Ovary (tissue), 3 donors: Measurements from ENCODE around the gene KLRC3.

Experiments used
- CTCF ChIP-seq, 3 donors: fragments of 450-650 bp in 2 of 3; fragments of 200-600 bp in 1 of 3; IDR thresholded peaks; one replicate each; pipeline versions ENCODE4 v1.5.1 to v1.8.0; 2016 to 2022; ENCODE audit warnings: antibody characterized with exemption in 3 of 3, mild to moderate bottlenecking in 1 of 3
- POLR2A ChIP-seq: fragments of 450-650 bp; IDR thresholded peaks from one replicate; pipeline ENCODE4 v1.6.1; 2017; ENCODE audit warnings: antibody characterized with exemption, mild to moderate bottlenecking, moderate library complexity
- donor health status: DM: no; HTN: no; CAD: no.

DNA sequence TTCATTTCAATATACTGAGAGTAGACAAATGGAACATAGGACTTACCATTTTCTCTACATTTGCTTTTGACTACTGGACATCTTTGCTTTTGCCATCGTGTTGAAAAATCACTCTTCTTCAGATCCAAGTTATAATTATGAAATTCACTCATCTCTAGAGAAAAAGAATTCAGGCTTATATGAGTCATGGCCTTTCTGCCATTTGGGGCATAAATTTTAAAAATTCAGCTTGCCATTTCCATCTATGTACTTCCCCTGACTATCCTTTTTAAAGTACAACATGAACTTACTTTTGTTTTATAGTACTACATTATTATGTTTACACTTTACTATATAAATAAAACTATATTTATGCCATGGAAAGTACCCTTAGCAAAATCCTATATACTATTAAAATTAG is 33.5 kb downstream of the KLRC3 start:
- TF ChIP-seq CTCF (IDR thresholded peaks at IDR 0.05) (no peak), POLR2A (no peak)
